Sigmoid colon (tissue), 7 donors: ENCODE data around the gene DUSP7. TPM values are rescaled to one million over a fixed set of nuclear protein-coding genes. Genes with fewer than 3 reads are reported as not detected.

Experiments
- DNase-seq: peaks from one replicate; pipeline ENCODE4 v3.0.0-alpha.2; 2019
- H3K27ac ChIP-seq, 4 donors: fragments of 200-600 bp; sonication (generic); one replicate each; pipeline ENCODE4 v1.5.1; 2016 to 2019; ENCODE audit warnings: mild to moderate bottlenecking in 1 of 4
- H3K27me3 ChIP-seq, 3 donors: fragments of 200-600 bp; sonication (generic); one replicate each; pipeline ENCODE4 v1.5.1; 2019; ENCODE audit warnings: mild to moderate bottlenecking in 1 of 3
- H3K36me3 ChIP-seq, 4 donors: fragments of 200-600 bp; sonication (generic); one replicate each; pipeline ENCODE4 v1.5.1; 2016 to 2019
- H3K4me1 ChIP-seq, 4 donors: fragments of 200-600 bp; sonication (generic); one replicate each; pipeline ENCODE4 v1.5.1; 2017 to 2019
- H3K4me3 ChIP-seq, 4 donors: fragments of 200-600 bp; sonication (generic); one replicate each; pipeline ENCODE4 v1.5.1; 2017 to 2019; ENCODE audit warnings: mild to moderate bottlenecking in 2 of 4, moderate library complexity in 1 of 4
- H3K9me3 ChIP-seq, 4 donors: fragments of 200-600 bp in 3 of 4; sonication (generic) in 3 of 4; one replicate each; pipeline versions ENCODE4 v1.5.1 to v1.6.1; 2013 to 2019
- EP300 ChIP-seq, 4 donors: sonication (generic); formaldehyde crosslinking; IDR thresholded peaks; one replicate each; pipeline ENCODE4 v1.6.1; 2017; ENCODE audit warnings: antibody characterized with exemption in 4 of 4
- POLR2A ChIP-seq, 2 donors: fragments of 450-650 bp; IDR thresholded peaks; one replicate each; pipeline ENCODE4 v1.6.1; 2016; ENCODE audit warnings: antibody characterized with exemption in 2 of 2, mild to moderate bottlenecking in 2 of 2, moderate library complexity in 2 of 2
- POLR2AphosphoS5 ChIP-seq, 4 donors: sonication (generic); formaldehyde crosslinking; IDR thresholded peaks; one replicate each; pipeline ENCODE4 v1.6.1; 2017; ENCODE audit warnings: antibody characterized with exemption in 4 of 4
- whole genome bisulfite sequencing, 2 donors: extraction: QIAGEN DNeasy Blood & Tissue Kit; methylation state at CpG; one replicate each; pipeline ENCODE4 v1.1.7; 2013; 5-methylcytosine and 5-hydroxymethylcytosine counted together
- intact Hi-C: fragments of 100-400 bp; cut with DNase I; formaldehyde crosslinking; loops from one replicate; pipeline ENCODE4 v1.15.1; 2023
- polyA plus RNA-seq, 3 donors: library from polyadenylated mRNA; stranded (reverse); fragments of 200-250 nt; gene quantifications; one replicate each; pipeline ENCODE4 v1.2.3, GENCODE V29; 2013
- total RNA-seq, 4 donors: library from RNA; depleted of rRNA; stranded (reverse); fragments of >200 nt; gene quantifications; one replicate each; pipeline ENCODE4 v1.1.0, GENCODE V29; 2016
- TF ChIP-seq, protein P1 (sequence below), 4 experiments: fragments of 450-650 bp in 3 of 4; fragments of 200-600 bp in 1 of 4; IDR thresholded peaks; one replicate each; pipeline ENCODE4 v1.5.1; 2016 to 2019; ENCODE audit warnings: antibody characterized with exemption in 4 of 4, mild to moderate bottlenecking in 3 of 4, moderate library complexity in 2 of 4
- donor health status: healthy with polysubstance abuse.
- donor health status: Bipolar disorder and iron deficiency.
- donor health status: healthy.

DUSP7 gene
- total and polyA plus RNA-seq, 7 donors, result 3.0 to 7.6 (median 6.8) TPM

DNA sequence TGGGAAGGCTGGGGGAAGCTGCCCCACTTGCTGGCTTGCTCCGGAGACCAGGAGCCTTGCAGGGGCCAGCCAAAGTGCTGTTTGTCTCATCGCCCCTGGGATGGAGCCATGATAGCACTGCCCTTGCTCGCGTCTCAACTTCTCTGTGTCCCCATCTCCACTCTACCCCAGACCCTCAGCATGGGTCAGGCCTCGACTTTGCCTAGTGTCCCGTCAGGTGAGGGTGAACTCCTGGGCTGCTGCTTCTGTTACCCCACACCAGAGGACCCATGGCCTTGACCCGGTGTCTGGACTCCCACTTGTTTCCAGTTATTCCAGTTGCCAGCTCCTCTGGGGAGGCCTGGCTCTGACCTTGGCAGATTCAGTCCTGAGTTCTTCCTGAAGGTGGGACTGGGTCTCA, 36.5 kb upstream of the DUSP7 start:
- 95 to 96% methylated on average over 7 of the region's 7 CpGs for WGBS, 2 donors
- no peaks in the 10 kb centered on the region for H3K36me3 ChIP-seq
- H3K4me1 ChIP-seq, result peaks cover 0 to 22% (median 16%) of the 10 kb centered on the region in 4 donors
- no peak overlapping the region for H3K27ac ChIP-seq
- intact Hi-C loops, result no loop called here
- no peaks in the 10 kb centered on the region for H3K9me3 ChIP-seq
- peak; percentile 22 for DNase-seq
- TF ChIP-seq EP300 (IDR thresholded peaks at IDR 0.05) (no peak), POLR2A (IDR thresholded peaks at IDR 0.05) (no peak), POLR2AphosphoS5 (IDR thresholded peaks at IDR 0.05) (no peak)
- TF ChIP-seq, protein P1, sequence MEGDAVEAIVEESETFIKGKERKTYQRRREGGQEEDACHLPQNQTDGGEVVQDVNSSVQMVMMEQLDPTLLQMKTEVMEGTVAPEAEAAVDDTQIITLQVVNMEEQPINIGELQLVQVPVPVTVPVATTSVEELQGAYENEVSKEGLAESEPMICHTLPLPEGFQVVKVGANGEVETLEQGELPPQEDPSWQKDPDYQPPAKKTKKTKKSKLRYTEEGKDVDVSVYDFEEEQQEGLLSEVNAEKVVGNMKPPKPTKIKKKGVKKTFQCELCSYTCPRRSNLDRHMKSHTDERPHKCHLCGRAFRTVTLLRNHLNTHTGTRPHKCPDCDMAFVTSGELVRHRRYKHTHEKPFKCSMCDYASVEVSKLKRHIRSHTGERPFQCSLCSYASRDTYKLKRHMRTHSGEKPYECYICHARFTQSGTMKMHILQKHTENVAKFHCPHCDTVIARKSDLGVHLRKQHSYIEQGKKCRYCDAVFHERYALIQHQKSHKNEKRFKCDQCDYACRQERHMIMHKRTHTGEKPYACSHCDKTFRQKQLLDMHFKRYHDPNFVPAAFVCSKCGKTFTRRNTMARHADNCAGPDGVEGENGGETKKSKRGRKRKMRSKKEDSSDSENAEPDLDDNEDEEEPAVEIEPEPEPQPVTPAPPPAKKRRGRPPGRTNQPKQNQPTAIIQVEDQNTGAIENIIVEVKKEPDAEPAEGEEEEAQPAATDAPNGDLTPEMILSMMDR (IDR thresholded peaks at IDR 0.05), result no peak
- no peaks in the 10 kb centered on the region for H3K27me3 ChIP-seq
- H3K4me3 ChIP-seq, result no peak overlapping the region

DNA sequence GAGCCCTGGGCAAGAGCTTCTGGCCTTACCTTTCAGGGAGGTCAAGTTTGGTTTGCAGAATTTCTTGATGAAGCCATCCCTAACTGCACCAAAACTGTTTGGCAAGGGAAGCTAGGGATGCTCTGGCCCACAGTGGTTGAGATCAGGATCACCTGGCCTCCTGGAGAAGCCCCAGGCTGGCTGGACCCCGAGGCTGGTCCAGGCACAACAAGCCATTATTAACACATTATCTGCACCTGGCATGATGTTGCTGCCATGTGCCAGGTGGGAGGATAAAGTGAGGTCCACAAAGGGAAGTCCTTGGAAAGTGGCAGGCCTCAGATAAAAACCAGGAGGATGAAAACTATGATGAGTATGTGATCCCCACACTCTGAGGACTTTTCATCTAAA, 35.9 kb upstream of the DUSP7 start:
- WGBS, 2 donors, result 74 to 76% methylated on average over 1 of the region's 1 CpG
- Histone ChIP-seq H3K27ac (no peak overlapping the region), H3K4me1 (peaks cover 0 to 22% (median 16%) of the 10 kb centered on the region in 4 donors)

DNA sequence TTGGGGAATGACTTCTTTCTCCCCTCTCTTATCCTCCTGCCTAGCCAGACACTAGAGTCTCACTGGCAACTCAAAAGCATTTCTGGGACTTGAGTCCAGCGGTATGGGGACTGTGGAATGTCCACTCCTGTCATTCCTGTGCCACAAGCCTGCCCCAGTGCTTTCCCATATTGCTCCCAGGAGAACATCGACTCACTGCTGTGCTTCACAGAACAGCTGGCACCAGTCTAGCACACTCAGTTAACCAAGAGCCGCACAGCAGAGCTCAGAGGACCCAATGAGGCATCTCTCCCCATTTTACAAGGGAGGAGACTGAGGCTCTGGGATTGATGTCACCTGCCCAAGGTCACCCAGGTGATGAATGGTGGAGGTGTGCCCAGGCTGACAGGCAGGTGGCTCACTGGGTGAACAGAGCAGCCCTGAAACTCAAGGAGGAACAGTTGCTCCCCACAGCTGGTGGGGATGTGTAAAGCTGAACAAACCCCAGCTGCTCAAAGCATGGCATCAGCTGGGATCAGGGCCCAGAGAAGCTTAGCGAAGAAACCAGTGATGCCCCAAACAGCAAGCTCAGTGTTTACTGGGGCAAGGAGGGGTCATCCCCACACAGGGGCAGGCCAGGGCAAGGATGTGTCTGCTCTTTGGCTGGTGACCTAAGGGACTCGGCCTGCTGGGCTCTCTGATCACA, 35.4 kb upstream of the DUSP7 start:
- TF ChIP-seq EP300 (IDR thresholded peaks at IDR 0.05) (no peak), POLR2A (IDR thresholded peaks at IDR 0.05) (no peak), POLR2AphosphoS5 (IDR thresholded peaks at IDR 0.05) (no peak)
- TF ChIP-seq, protein P1 (IDR thresholded peaks at IDR 0.05), result no peak
- Histone ChIP-seq H3K4me1 (peaks cover 0 to 22% (median 16%) of the 10 kb centered on the region in 4 donors), H3K27ac (no peak overlapping the region), H3K27me3 (no peaks in the 10 kb centered on the region), H3K9me3 (no peaks in the 10 kb centered on the region), H3K36me3 (no peaks in the 10 kb centered on the region), H3K4me3 (no peak overlapping the region)
- 91 to 95% methylated on average over 5 of the region's 5 CpGs for whole genome bisulfite sequencing, 2 donors
- intact Hi-C loops, result no loop called here
- DNase-seq, result peak; percentile 46

More for the DNA sequence above, 35.9 kb upstream of the DUSP7 start:
- H3K27me3 ChIP-seq, result no peaks in the 10 kb centered on the region
- intact Hi-C loops, result no loop called here
- no peaks in the 10 kb centered on the region for H3K9me3 ChIP-seq
- no peak overlapping the region for H3K4me3 ChIP-seq
- DNase-seq, result peak; percentile 11
- no peaks in the 10 kb centered on the region for H3K36me3 ChIP-seq
- TF ChIP-seq POLR2A (IDR thresholded peaks at IDR 0.05) (no peak), EP300 (IDR thresholded peaks at IDR 0.05) (no peak)
- TF ChIP-seq, protein P1 (IDR thresholded peaks at IDR 0.05), result no peak

DNA sequence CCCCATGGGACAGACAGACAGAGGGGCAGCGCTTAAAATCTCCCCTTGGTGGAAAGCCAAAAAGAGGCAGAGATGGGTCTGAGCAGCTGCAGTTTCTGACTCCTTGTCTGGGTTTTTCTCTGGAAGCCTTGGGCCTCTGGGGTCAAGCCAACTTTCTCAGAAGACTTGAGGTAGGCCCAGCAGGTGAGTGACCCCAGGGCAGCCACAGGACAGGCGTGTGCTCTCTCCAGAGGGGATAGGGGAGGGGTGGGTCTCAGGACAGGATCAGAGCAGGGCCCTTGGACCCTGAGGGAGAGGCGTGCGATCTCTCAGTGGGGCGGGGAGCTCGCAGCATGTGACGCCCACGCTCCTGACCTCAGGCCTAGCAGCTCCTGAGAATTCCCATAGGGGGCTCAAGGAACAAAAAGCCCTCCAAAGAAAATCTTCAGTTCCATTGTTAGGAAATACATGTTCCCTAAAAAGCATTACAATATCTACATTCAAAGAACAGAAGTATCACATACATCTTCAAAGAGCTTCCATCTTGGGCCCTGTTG, 34.6 kb upstream of the DUSP7 start:
- Histone ChIP-seq H3K27ac (peak overlapping the region in 2 of 4 donors; percentile 58 to 68), H3K27me3 (no peaks in the 10 kb centered on the region), H3K4me3 (no peak overlapping the region), H3K9me3 (no peaks in the 10 kb centered on the region), H3K36me3 (no peaks in the 10 kb centered on the region), H3K4me1 (peaks cover 0 to 22% (median 16%) of the 10 kb centered on the region in 4 donors)
- peak; percentile 46 for DNase-seq
- intact Hi-C loops, result no loop called here
- WGBS, 2 donors, result 93 to 94% methylated on average over 8 of the region's 8 CpGs
- TF ChIP-seq EP300 (IDR thresholded peaks at IDR 0.05), result no peak

DNA sequence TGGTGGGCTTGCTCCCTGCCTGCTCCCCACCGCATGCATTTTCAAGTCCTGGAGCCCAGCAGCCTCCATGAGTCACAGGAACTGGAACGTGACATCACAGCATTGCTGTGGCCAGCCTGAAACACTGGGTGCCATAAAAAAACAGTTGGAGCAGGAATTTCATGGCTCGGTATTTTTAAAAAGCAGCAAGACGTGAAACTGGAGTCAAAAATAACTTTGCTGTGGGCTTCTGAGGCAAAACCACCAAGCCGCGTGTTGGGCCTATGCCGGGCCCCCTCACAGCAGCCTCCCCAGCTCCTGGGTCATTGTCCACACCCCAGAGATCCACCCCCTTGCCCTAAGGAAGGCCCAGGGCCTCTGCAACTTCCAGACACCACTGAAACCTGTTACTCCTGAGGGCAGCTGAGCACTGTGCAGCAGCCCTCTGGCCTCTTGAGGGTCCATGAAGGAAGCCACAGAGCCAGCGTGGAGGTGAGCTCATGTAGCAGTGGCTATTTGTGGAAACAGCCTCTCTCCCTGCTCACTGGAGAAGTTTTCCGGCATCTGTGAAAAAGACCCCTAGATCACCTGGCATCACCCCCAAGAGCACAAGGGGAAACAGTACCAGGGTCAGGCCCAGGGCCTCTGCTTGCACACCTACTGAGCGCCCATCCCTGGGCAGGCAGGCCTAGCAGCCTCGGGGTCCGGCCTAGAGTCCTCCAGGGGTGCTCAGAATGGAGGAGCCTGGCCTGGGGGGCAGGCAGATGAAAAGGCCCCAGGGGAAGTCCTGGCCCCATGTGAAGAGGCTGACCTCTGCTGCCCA, 34.0 kb upstream of the DUSP7 start:
- H3K36me3 ChIP-seq, result no peaks in the 10 kb centered on the region
- peak overlapping the region; percentile 45 to 68 (median 56) for H3K27ac ChIP-seq
- intact Hi-C loops, result no loop called here
- WGBS, 2 donors, result 82 to 86% methylated on average over 12 of the region's 12 CpGs
- H3K4me1 ChIP-seq, result peaks cover 0 to 22% (median 16%) of the 10 kb centered on the region in 4 donors
- H3K27me3 ChIP-seq, result no peaks in the 10 kb centered on the region
- H3K9me3 ChIP-seq, result no peaks in the 10 kb centered on the region
- TF ChIP-seq, protein P1 (IDR thresholded peaks at IDR 0.05), result no peak
- no peak for TF ChIP-seq POLR2AphosphoS5 (IDR thresholded peaks at IDR 0.05)
- TF ChIP-seq POLR2A (IDR thresholded peaks at IDR 0.05), result no peak
- TF ChIP-seq EP300 (IDR thresholded peaks at IDR 0.05), result no peak
- H3K4me3 ChIP-seq, result no peak overlapping the region
- no peak for DNase-seq
